Measurements from ENCODE around the gene CDK11B.

DNA sequence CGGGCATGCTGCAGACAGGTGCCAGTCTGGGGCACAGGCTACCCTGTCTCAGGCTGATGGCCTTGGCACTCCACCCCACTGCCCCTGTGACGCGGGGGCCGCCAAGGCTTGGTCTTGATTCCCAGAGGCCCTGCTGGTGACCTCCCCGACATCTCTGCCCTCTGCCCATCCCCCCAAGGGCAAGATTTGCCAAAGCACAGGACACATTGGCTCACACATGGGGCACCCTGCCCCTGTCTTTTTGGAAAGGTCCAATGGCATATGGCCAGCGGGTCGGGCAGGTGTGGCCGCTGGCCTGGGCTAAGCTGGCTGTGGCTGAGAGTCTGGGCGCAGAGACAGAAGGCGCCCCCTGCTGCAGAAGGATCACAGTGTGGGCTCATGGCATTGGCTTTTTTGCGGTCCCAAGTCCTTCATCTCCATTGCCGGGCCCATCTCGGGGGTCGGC, 38.9 kb downstream of the CDK11B start:
- TF ChIP-seq, protein P1, sequence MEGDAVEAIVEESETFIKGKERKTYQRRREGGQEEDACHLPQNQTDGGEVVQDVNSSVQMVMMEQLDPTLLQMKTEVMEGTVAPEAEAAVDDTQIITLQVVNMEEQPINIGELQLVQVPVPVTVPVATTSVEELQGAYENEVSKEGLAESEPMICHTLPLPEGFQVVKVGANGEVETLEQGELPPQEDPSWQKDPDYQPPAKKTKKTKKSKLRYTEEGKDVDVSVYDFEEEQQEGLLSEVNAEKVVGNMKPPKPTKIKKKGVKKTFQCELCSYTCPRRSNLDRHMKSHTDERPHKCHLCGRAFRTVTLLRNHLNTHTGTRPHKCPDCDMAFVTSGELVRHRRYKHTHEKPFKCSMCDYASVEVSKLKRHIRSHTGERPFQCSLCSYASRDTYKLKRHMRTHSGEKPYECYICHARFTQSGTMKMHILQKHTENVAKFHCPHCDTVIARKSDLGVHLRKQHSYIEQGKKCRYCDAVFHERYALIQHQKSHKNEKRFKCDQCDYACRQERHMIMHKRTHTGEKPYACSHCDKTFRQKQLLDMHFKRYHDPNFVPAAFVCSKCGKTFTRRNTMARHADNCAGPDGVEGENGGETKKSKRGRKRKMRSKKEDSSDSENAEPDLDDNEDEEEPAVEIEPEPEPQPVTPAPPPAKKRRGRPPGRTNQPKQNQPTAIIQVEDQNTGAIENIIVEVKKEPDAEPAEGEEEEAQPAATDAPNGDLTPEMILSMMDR (conservative IDR thresholded peaks at IDR 0.05; ENCODE audit: low read depth, low read length) = peak; percentile 79
- no peak for TF ChIP-seq EZH2phosphoT487 (IDR thresholded peaks at IDR 0.05; ENCODE audit: borderline replicate concordance, low read length)
- TF ChIP-seq EZH2 (IDR thresholded peaks at IDR 0.05; ENCODE audit: low read length, unreplicated experiment) = no peak

Measured in PC-3 (cell line).